ENCODE measurements around the gene GNAQ.

DNA sequence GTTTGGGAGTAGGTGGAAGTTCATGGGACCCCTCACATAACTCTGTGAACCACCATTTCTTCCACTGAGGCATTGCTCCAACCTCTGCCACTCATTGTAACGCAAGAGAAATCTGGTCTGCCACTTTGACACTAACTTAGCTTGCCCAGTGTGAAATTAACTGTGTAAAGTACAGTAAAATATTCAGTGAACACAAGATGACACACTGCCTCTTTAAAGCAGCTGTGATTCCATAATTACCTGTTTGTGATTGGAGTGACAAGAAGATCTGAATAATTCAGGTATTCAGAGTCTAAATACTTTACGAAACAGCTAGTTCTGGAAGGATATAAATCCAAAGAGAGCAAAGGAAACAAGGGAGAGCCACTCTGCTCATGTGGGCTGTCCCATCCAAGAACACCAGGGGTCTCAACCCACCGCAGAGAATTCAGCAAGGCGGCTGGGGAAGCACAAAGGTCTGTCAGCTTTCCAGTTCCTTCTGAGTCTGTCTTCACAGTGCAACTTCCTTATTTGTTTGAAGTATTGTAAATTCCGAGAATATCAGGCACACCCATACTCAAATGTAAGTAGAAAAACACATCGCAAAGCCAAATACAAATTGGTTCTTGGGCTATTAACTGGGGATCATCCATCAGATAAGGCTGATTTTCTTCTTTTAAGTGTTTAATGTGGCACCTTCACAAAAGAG lies 86.9 kb downstream of the GNAQ start:
- TF ChIP-seq, protein P1, sequence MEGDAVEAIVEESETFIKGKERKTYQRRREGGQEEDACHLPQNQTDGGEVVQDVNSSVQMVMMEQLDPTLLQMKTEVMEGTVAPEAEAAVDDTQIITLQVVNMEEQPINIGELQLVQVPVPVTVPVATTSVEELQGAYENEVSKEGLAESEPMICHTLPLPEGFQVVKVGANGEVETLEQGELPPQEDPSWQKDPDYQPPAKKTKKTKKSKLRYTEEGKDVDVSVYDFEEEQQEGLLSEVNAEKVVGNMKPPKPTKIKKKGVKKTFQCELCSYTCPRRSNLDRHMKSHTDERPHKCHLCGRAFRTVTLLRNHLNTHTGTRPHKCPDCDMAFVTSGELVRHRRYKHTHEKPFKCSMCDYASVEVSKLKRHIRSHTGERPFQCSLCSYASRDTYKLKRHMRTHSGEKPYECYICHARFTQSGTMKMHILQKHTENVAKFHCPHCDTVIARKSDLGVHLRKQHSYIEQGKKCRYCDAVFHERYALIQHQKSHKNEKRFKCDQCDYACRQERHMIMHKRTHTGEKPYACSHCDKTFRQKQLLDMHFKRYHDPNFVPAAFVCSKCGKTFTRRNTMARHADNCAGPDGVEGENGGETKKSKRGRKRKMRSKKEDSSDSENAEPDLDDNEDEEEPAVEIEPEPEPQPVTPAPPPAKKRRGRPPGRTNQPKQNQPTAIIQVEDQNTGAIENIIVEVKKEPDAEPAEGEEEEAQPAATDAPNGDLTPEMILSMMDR (conservative IDR thresholded peaks at IDR 0.05), result no peak
- TF ChIP-seq ZFX (IDR thresholded peaks at IDR 0.05), result no peak
